Measurements from ENCODE around the gene KRTAP10-3.
"Not testable (repeated sequence)": the region's sequence is repeated elsewhere in the genome, so short reads cannot be mapped to it uniquely, and the experiment has no call there.

The KRTAP10-3 gene

GRCh38 chr21:44600118-44600978, 41.8 kb upstream of the KRTAP10-3 start, which contains the start of gene KRTAP10-7:
TSS of gene KRTAP10-7 (plus strand) at chr21:44600597. CDS start at chr21:44600622, 25 bp downstream.
- H3K36me3 ChIP-seq (replicated peaks in 1 of 2; ENCODE audit: control insufficient read depth in 2 of 2, insufficient read depth in 2 of 2, low read length in 2 of 2); H3K9me3 ChIP-seq (replicated peaks in 1 of 2; ENCODE audit: control insufficient read depth in 2 of 2, insufficient read depth in 1 of 2, low read depth in 1 of 2, low read length in 2 of 2); H2BK120ac ChIP-seq (ENCODE audit: low read depth, low read length); H3K4me2 ChIP-seq (ENCODE audit: insufficient read depth, low read length, poor library complexity, severe bottlenecking); H4K8ac ChIP-seq (ENCODE audit: low read depth, low read length); H2BK5ac ChIP-seq (ENCODE audit: low read length); DNase-seq (ENCODE audit: low spot score); H2AFZ ChIP-seq (ENCODE audit: low read length); H3K27me3 ChIP-seq (ENCODE audit: control insufficient read depth in 3 of 3, insufficient read depth in 3 of 3, low read depth in 1 of 3, low read length in 3 of 3); H3K4me1 ChIP-seq (ENCODE audit: control insufficient read depth in 2 of 2, insufficient read depth in 1 of 2, low read depth in 1 of 2, low read length in 2 of 2); H3K79me1 ChIP-seq (ENCODE audit: low read depth, low read length): not testable (repeated sequence)
- peak within 1 kb of the TSS; percentile 42 for H3K4ac ChIP-seq (ENCODE audit: low read length)
- H3K18ac ChIP-seq (ENCODE audit: low read length) = peak within 1 kb of the TSS; percentile 89
- peak within 1 kb of the TSS; percentile 22 for H3K27ac ChIP-seq (replicated peaks; ENCODE audit: low read length)
- H3K9ac ChIP-seq (ENCODE audit: low read depth, low read length, poor library complexity) = peak within 1 kb of the TSS; percentile 63
- H3K23ac ChIP-seq (ENCODE audit: low read depth, low read length, poor library complexity) = peak within 1 kb of the TSS; percentile 68
- H2AK5ac ChIP-seq (ENCODE audit: low read depth, low read length) = peak within 1 kb of the TSS; percentile 12
- H4K91ac ChIP-seq (ENCODE audit: low read depth, low read length, poor library complexity) = peak within 1 kb of the TSS; percentile 53
- H2BK15ac ChIP-seq (ENCODE audit: low read length) = peak within 1 kb of the TSS; percentile 64
- no CpG with 5 or more reads among the region's 23 CpGs for WGBS, 2 donors (ENCODE audit: extremely low coverage in 2 of 2, insufficient read length in 2 of 2, insufficient replicate concordance in 1 of 2)
- H3K14ac ChIP-seq (ENCODE audit: low read length) = peak within 1 kb of the TSS; percentile 97
- peak within 1 kb of the TSS in 1 of 2 donors; percentile 22 for H3K4me3 ChIP-seq (ENCODE audit: low read length in 2 of 2)
- H2BK12ac ChIP-seq (ENCODE audit: low read length) = peak within 1 kb of the TSS; percentile 97

GRCh38 chr21:44599264-44600029, 40.9 kb upstream of the KRTAP10-3 start:
- no peak overlapping the region for H3K4me3 ChIP-seq (ENCODE audit: low read length in 2 of 2)
- H2BK5ac ChIP-seq (ENCODE audit: low read length) = no peak overlapping the region
- H4K91ac ChIP-seq (ENCODE audit: low read depth, low read length, poor library complexity) = peak overlapping the region; percentile 94
- no peak overlapping the region for H3K4me2 ChIP-seq (ENCODE audit: insufficient read depth, low read length, poor library complexity, severe bottlenecking)
- WGBS, 2 donors (ENCODE audit: extremely low coverage in 2 of 2, insufficient read length in 2 of 2, insufficient replicate concordance in 1 of 2) = no CpG with 5 or more reads among the region's 8 CpGs
- H3K36me3 ChIP-seq (replicated peaks in 1 of 2; ENCODE audit: control insufficient read depth in 2 of 2, insufficient read depth in 2 of 2, low read length in 2 of 2) = no peaks in the 10 kb centered on the region
- DNase-seq (ENCODE audit: low spot score) = no peak
- H3K79me1 ChIP-seq (ENCODE audit: low read depth, low read length) = no peaks in the 10 kb centered on the region
- no peak overlapping the region for H3K9ac ChIP-seq (ENCODE audit: low read depth, low read length, poor library complexity)
- H3K23ac ChIP-seq (ENCODE audit: low read depth, low read length, poor library complexity) = no peak overlapping the region
- H3K27me3 ChIP-seq (ENCODE audit: control insufficient read depth in 3 of 3, insufficient read depth in 3 of 3, low read depth in 1 of 3, low read length in 3 of 3) = peaks cover 0 to 4% (median 0%) of the 10 kb centered on the region in 3 experiments
- H2AK5ac ChIP-seq (ENCODE audit: low read depth, low read length) = no peak overlapping the region
- H2BK120ac ChIP-seq (ENCODE audit: low read depth, low read length) = no peak overlapping the region
- no peak overlapping the region for H2BK15ac ChIP-seq (ENCODE audit: low read length)
- H3K18ac ChIP-seq (ENCODE audit: low read length) = peak overlapping the region; percentile 89
- no peak overlapping the region for H3K14ac ChIP-seq (ENCODE audit: low read length)
- H3K9me3 ChIP-seq (replicated peaks in 1 of 2; ENCODE audit: control insufficient read depth in 2 of 2, insufficient read depth in 1 of 2, low read depth in 1 of 2, low read length in 2 of 2) = peaks cover 4 to 5% of the 10 kb centered on the region in 2 donors
- H3K4me1 ChIP-seq (ENCODE audit: control insufficient read depth in 2 of 2, insufficient read depth in 1 of 2, low read depth in 1 of 2, low read length in 2 of 2) = peaks cover 1% of the 10 kb centered on the region in 2 donors
- no peak overlapping the region for H3K4ac ChIP-seq (ENCODE audit: low read length)
- H3K27ac ChIP-seq (replicated peaks; ENCODE audit: low read length) = peak overlapping the region; percentile 22
- peak overlapping the region; percentile 41 for H2BK12ac ChIP-seq (ENCODE audit: low read length)
- no peak overlapping the region for H2AFZ ChIP-seq (ENCODE audit: low read length)
- H4K8ac ChIP-seq (ENCODE audit: low read depth, low read length) = no peak overlapping the region

- H3K18ac ChIP-seq (ENCODE audit: low read length) = no peak overlapping the region
- H2BK15ac ChIP-seq (ENCODE audit: low read length) = no peak overlapping the region
- no peak overlapping the region for H2BK120ac ChIP-seq (ENCODE audit: low read depth, low read length)
- H3K9me3 ChIP-seq (replicated peaks in 1 of 2; ENCODE audit: control insufficient read depth in 2 of 2, insufficient read depth in 1 of 2, low read depth in 1 of 2, low read length in 2 of 2) = peaks cover 2 to 4% of the 10 kb centered on the region in 2 donors
- no peak overlapping the region for H2AK5ac ChIP-seq (ENCODE audit: low read depth, low read length)
- no peak overlapping the region for H2BK5ac ChIP-seq (ENCODE audit: low read length)
- H3K4me3 ChIP-seq (ENCODE audit: low read length in 2 of 2) = no peak overlapping the region
- WGBS, 2 donors (ENCODE audit: extremely low coverage in 2 of 2, insufficient read length in 2 of 2, insufficient replicate concordance in 1 of 2) = no CpG with 5 or more reads among the region's 11 CpGs
- no peak overlapping the region for H3K4ac ChIP-seq (ENCODE audit: low read length)
- H3K4me2 ChIP-seq (ENCODE audit: insufficient read depth, low read length, poor library complexity, severe bottlenecking) = no peak overlapping the region
- no peak overlapping the region for H3K9ac ChIP-seq (ENCODE audit: low read depth, low read length, poor library complexity)
- H2AFZ ChIP-seq (ENCODE audit: low read length) = peak overlapping the region; percentile 14
- H3K14ac ChIP-seq (ENCODE audit: low read length) = no peak overlapping the region
- no peak overlapping the region for H4K8ac ChIP-seq (ENCODE audit: low read depth, low read length)
- H3K36me3 ChIP-seq (replicated peaks in 1 of 2; ENCODE audit: control insufficient read depth in 2 of 2, insufficient read depth in 2 of 2, low read length in 2 of 2) = no peaks in the 10 kb centered on the region
- H4K91ac ChIP-seq (ENCODE audit: low read depth, low read length, poor library complexity) = no peak overlapping the region
- H3K79me1 ChIP-seq (ENCODE audit: low read depth, low read length) = no peaks in the 10 kb centered on the region
- no peak overlapping the region for H3K23ac ChIP-seq (ENCODE audit: low read depth, low read length, poor library complexity)
- H2BK12ac ChIP-seq (ENCODE audit: low read length) = no peak overlapping the region
- H3K4me1 ChIP-seq (ENCODE audit: control insufficient read depth in 2 of 2, insufficient read depth in 1 of 2, low read depth in 1 of 2, low read length in 2 of 2) = peaks cover 1 to 7% of the 10 kb centered on the region in 2 donors
- H3K27me3 ChIP-seq (ENCODE audit: control insufficient read depth in 3 of 3, insufficient read depth in 3 of 3, low read depth in 1 of 3, low read length in 3 of 3) = no peaks in the 10 kb centered on the region
- peak overlapping the region; percentile 71 for H3K27ac ChIP-seq (replicated peaks; ENCODE audit: low read length)
- DNase-seq (ENCODE audit: low spot score) = peak; percentile 29
Observed at GRCh38 chr21:44598061-44598460, 39.5 kb upstream of the KRTAP10-3 start.
